Parathyroid adenoma (tissue), 2 donors: ENCODE measurements around the gene KLHL8.

Experiments used
- H2AFZ ChIP-seq: fragments of 300-600 bp; sonication (generic); one replicate; pipeline ENCODE4 v1.7.0; 2017; ENCODE audit warnings: antibody characterized with exemption, mild to moderate bottlenecking
- H3K27ac ChIP-seq: fragments of 300-600 bp; sonication (generic); one replicate; pipeline ENCODE4 v1.7.0; 2017
- H3K27me3 ChIP-seq: fragments of 300-600 bp; sonication (generic); one replicate; pipeline ENCODE4 v1.7.0; 2017; ENCODE audit warnings: low read length; ENCODE audit not compliant: control insufficient read depth, insufficient read depth
- H3K36me3 ChIP-seq: fragments of 300-600 bp; sonication (generic); one replicate; pipeline ENCODE4 v1.7.0; 2017; ENCODE audit warnings: low read length; ENCODE audit not compliant: control insufficient read depth, insufficient read depth
- H3K4me1 ChIP-seq: fragments of 300-600 bp; sonication (generic); one replicate; pipeline ENCODE4 v1.7.0; 2017; ENCODE audit warnings: control low read depth
- H3K4me2 ChIP-seq: fragments of 300-600 bp; sonication (generic); one replicate; pipeline ENCODE4 v1.7.0; 2017; ENCODE audit warnings: low read length
- H3K4me3 ChIP-seq: fragments of 300-600 bp; sonication (generic); one replicate; pipeline ENCODE4 v1.7.0; 2017; ENCODE audit warnings: low read depth, low read length
- H3K79me2 ChIP-seq: fragments of 300-600 bp; sonication (generic); one replicate; pipeline ENCODE4 v1.7.0; 2017; ENCODE audit warnings: control low read depth
- H3K9ac ChIP-seq: fragments of 300-600 bp; sonication (generic); one replicate; pipeline ENCODE4 v1.7.0; 2017; ENCODE audit warnings: mild to moderate bottlenecking
- H3K9me3 ChIP-seq: fragments of 300-600 bp; sonication (generic); one replicate; pipeline ENCODE4 v1.7.0; 2017; ENCODE audit warnings: low read length; ENCODE audit not compliant: control insufficient read depth
- CTCF ChIP-seq: fragments of 300-600 bp; sonication (generic); IDR thresholded peaks from one replicate; pipeline ENCODE4 v1.7.0; 2017; ENCODE audit warnings: antibody characterized with exemption, mild to moderate bottlenecking
- donor health status: primary hyperparathyroidism.

The KLHL8 gene

DNA sequence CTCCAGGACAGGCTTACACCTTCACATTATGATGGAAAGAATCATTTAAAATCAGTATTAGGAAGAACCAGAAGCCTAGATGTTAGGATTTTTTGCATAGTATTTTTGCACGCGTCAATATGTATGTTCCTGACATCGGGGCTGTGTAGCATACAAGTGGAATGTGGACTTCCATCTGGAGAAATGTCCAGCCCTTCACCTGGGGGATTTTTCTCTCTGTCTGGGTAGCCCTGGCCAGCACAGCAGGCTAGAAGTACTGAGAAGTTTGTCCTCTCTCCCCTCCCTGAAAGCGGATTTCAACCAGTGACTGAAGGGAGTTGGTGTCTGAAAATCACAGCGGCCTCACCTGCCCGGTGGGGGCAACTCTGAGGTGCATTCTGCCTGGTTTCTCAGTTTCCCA, 10.4 kb upstream of the KLHL8 start:
- Histone ChIP-seq H2AFZ (no peak overlapping the region), H3K4me3 (no peak overlapping the region), H3K4me1 (no peaks in the 10 kb centered on the region), H3K4me2 (no peak overlapping the region), H3K9me3 (no peaks in the 10 kb centered on the region), H3K9ac (no peak overlapping the region), H3K27ac (no peak overlapping the region), H3K36me3 (no peaks in the 10 kb centered on the region), H3K27me3 (no peaks in the 10 kb centered on the region), H3K79me2 (no peaks in the 10 kb centered on the region)
- TF ChIP-seq CTCF: no peak

DNA sequence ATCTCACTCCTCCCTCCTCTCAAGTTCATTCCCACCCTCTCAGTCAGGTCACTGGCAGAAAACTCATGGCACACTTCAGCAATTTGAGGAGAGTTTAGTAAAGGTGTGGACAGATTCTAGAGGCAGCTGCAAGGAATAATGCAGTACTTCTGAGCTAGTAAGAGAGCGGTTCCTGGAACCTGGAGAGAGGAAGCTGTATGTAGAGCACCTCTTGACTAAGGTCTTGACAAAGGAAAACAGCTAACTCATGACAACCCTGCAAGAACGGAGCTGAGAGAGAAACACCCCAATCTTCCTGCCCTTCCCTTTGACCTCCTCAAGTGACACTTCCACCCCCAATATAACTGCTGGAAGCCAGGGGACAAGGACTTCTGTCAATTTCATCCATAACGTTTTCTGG, 9.6 kb upstream of the KLHL8 start:
- Histone ChIP-seq H3K79me2 (no peaks in the 10 kb centered on the region), H3K9me3 (no peaks in the 10 kb centered on the region), H3K27ac (no peak overlapping the region), H3K4me3 (no peak overlapping the region), H3K4me2 (no peak overlapping the region), H3K36me3 (no peaks in the 10 kb centered on the region), H3K9ac (no peak overlapping the region), H3K27me3 (no peaks in the 10 kb centered on the region), H3K4me1 (no peaks in the 10 kb centered on the region), H2AFZ (no peak overlapping the region)
- no peak for TF ChIP-seq CTCF

DNA sequence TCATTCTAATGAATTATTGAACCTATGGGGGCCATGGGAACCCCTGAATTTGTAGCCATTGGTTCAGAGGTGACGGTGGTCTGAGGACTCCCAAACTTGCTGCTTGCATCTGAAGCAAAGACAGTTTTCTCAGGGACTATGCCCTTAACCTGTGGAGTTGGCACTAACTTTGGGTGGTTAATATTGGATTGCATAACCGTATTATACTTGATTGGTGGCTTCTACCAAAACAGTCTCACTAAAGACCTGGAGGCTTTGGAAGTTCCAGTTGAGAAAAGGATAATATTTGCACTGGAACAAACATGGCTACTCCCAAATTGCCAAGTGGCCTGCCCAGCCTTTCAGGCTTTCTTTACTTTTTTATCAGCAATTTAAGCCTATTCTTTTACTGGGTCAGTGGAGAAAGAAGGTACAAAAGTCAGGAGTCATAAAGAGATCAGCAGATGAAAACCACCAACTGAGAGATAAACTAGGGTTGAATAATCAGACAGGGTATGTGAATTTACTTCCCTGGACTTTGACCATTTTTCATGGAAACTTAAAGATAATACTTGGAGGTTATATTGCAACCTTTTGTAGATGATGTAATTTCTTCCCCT, 7.9 kb upstream of the KLHL8 start:
- no peak for TF ChIP-seq CTCF
- no peaks in the 10 kb centered on the region for H3K4me1 ChIP-seq
- H3K4me3 ChIP-seq: no peak overlapping the region
- no peak overlapping the region for H2AFZ ChIP-seq
- H3K9me3 ChIP-seq: no peaks in the 10 kb centered on the region
- H3K36me3 ChIP-seq: no peaks in the 10 kb centered on the region
- no peak overlapping the region for H3K27ac ChIP-seq
- no peaks in the 10 kb centered on the region for H3K27me3 ChIP-seq
- no peak overlapping the region for H3K9ac ChIP-seq
- H3K4me2 ChIP-seq: no peak overlapping the region
- H3K79me2 ChIP-seq: no peaks in the 10 kb centered on the region

GRCh38 chr4:87227751-87228151, 7.3 kb upstream of the KLHL8 start:
- TF ChIP-seq CTCF: no peak
- Histone ChIP-seq H3K9ac (no peak overlapping the region), H3K36me3 (no peaks in the 10 kb centered on the region), H2AFZ (no peak overlapping the region), H3K27ac (no peak overlapping the region), H3K9me3 (no peaks in the 10 kb centered on the region), H3K79me2 (no peaks in the 10 kb centered on the region), H3K4me2 (no peak overlapping the region), H3K4me1 (no peaks in the 10 kb centered on the region), H3K27me3 (no peaks in the 10 kb centered on the region), H3K4me3 (no peak overlapping the region)

- Histone ChIP-seq H3K4me1 (no peaks in the 10 kb centered on the region), H3K27ac (no peak overlapping the region), H3K4me2 (no peak overlapping the region), H3K4me3 (no peak overlapping the region), H3K36me3 (no peaks in the 10 kb centered on the region), H3K27me3 (no peaks in the 10 kb centered on the region), H3K79me2 (no peaks in the 10 kb centered on the region), H3K9ac (no peak overlapping the region), H2AFZ (peak overlapping the region; percentile 22), H3K9me3 (no peaks in the 10 kb centered on the region)
- no peak for TF ChIP-seq CTCF
Measured at GRCh38 chr4:87225936-87226335, 5.5 kb upstream of the KLHL8 start.
